ENCODE results near the gene PCNA.
"Not testable (repeated sequence)": the region's sequence is repeated elsewhere in the genome, so short reads cannot be mapped to it uniquely, and the experiment has no call there.

Gene PCNA

GRCh38 chr20:5099909-5100308 is 19.8 kb downstream of the PCNA start:
- not testable (repeated sequence) for DNase-seq (ENCODE audit: low read depth in 1 of 2, low spot score in 1 of 2)

DNA sequence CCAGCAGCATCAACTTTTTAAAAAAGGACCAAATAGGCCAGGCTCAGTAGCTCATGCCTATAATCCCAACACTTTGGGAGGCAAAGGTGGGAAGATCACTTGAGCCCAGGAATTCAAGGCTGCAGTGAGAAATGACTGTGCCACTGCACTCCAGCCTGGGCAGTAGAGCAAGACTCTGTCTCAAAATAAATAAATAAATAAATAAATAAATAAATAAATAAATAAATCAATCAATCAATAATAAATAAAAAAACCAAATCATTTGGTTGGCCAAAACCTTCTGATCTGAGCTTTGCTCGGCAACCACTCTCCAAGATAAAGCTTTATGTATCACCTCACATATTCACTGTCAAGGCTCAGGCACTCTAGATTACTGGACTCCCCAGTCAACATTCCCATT is 20.7 kb downstream of the PCNA start:
- not testable (repeated sequence) for DNase-seq (ENCODE audit: low read depth in 1 of 2, low spot score in 1 of 2)

GRCh38 chr20:5096463-5096862 is 23.3 kb downstream of the PCNA start:
- DNase-seq (ENCODE audit: low read depth in 1 of 2, low spot score in 1 of 2) = no peak

DNA sequence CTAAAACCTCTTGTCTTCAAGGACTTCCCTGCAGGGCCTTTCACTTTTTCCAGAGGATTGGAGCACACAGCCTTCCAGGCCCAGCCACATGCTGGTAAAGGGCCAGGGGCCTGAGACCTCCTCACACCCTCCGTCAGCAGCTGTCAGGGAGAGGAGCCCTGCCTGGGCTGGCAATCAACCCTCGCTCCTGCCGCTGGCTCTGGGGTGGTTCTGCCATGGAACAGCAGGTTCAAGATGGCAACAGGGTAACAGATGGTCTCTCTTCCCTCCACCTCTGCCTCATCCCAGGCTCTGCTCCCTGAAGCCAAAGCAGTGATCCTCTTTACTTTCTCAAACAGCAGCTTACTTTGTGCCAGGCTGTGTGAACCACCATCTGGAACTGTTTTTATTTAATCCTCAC is 23.8 kb downstream of the PCNA start:
- DNase-seq (ENCODE audit: low read depth in 1 of 2, low spot score in 1 of 2) = no peak

DNA sequence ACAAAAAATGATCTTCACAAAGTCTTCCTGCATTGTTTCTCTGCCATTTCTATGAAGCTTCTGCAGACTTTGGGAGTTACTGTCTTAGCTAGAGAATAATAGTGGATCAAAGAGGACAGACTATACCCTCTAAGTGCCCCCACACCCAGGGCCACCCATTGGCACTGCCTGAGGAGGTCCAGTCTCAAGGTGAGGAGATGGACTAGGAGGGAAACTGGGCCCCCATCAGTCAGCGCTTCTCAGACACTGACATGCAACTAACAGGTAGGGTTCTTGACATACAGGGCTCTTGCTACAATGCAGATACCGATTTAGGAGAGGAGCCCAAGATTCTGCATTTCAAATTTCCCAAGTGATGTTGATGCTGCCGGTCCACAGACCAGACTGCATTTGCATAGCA is 24.3 kb downstream of the PCNA start:
- DNase-seq (ENCODE audit: low read depth in 1 of 2, low spot score in 1 of 2) = no peak

DNA sequence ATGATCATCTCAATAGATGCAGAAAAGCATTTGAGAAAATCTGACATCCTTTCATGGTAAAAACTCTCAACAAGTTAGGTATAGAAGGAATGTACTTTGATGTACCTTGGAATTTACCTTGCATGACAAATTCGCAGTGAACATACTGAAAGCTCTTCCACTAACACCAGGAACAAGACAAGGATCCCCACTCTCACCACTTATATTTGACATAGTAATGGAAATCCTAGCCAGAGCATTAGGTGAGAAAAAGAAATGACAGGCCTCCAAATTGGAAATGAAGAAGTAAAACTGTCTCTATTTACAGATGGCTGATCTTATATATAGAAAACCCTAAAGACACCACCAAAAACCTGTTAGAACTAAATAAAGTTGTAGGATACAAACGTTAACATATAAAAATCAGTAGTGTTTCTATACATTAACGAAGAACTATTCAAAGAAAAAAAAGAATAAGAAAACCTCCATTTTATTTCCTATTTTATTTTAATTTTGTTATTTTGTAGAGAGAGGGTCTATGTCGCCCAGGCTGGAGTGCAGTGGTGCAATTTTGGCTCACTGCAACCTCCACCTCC is 26.9 kb downstream of the PCNA start:
- DNase-seq (ENCODE audit: low read depth in 1 of 2, low spot score in 1 of 2) = no peak

- no peak for DNase-seq (ENCODE audit: low read depth in 1 of 2, low spot score in 1 of 2)
Observed at GRCh38 chr20:5091902-5092301, 27.9 kb downstream of the PCNA start.

DNA sequence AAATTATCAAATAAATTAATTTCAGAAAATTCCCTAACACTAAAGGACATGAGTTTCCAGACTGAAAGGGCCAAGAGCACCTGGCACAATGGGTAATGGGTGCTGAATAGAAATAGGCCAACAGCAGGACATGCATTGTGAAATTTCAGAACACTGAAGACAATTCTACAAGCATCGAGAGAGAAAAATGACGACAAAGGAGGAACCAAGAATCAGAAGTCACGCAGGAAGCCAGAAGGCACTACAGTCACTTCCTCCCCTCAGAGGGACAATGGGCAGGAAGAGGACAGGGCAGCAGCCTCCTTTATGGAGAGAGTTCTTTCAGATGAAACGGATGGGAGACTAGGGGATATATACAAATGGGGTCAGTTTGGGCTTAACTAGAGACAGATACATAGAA is 29.6 kb downstream of the PCNA start:
- no peak for DNase-seq (ENCODE audit: low read depth in 1 of 2, low spot score in 1 of 2)

- no peak for DNase-seq (ENCODE audit: low read depth in 1 of 2, low spot score in 1 of 2)
Observed at GRCh38 chr20:5088688-5089087, 31.1 kb downstream of the PCNA start.

DNA sequence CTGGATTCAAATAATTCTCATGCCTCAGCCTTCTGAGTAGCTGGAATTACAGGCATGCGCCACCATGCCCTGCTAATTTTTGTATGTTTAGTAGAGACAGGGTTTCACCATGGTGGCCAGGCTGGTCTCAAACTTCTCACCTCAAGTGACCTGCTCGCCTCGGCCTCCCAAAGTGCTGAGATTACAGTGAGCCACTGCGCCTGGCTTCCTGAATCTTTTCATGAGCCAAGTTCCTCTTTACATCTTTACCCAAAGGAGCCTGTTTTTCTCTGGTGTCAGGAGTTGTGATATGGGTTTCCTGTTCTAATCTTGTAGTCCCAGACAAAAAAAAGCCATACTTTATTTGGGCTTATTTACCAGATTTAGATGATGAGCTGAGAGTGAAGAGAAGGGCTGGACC is 34.4 kb downstream of the PCNA start:
- no peak for DNase-seq (ENCODE audit: low read depth in 1 of 2, low spot score in 1 of 2)

GRCh38 chr20:5080384-5080877 is 39.3 kb downstream of the PCNA start:
- no peak for DNase-seq (ENCODE audit: low read depth in 1 of 2, low spot score in 1 of 2)

GRCh38 chr20:5078399-5078958 is 41.3 kb downstream of the PCNA start:
- DNase-seq (ENCODE audit: low read depth in 1 of 2, low spot score in 1 of 2) = peak; percentile 37 to 43

- DNase-seq (ENCODE audit: low read depth in 1 of 2, low spot score in 1 of 2) = no peak
Observed at GRCh38 chr20:5077761-5078387, 41.9 kb downstream of the PCNA start.

GRCh38 chr20:5076913-5077312 is 42.8 kb downstream of the PCNA start:
- not testable (repeated sequence) for DNase-seq (ENCODE audit: low read depth in 1 of 2, low spot score in 1 of 2)

DNA sequence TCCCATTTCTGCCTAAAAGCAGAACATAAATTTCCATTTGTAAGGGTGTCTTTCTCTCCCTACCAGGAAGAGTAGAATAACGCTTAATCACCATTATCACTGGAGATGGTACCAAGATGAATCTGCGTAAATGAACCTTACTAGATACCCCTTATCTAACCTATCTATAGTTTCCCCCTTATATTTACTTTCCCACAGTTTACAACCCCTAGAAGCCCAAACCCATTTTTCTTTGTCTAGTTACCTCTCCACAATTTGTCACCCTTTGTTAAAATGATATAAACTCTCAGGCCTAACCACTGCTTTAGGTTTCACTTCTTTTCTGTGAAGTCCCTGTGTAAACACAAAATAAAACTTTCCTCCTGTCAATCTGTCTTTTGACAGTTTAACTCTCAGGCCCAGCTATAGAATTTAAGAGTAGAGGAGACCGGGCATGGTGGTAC is 45.5 kb downstream of the PCNA start:
- DNase-seq (ENCODE audit: low read depth in 1 of 2, low spot score in 1 of 2) = no peak

DNA sequence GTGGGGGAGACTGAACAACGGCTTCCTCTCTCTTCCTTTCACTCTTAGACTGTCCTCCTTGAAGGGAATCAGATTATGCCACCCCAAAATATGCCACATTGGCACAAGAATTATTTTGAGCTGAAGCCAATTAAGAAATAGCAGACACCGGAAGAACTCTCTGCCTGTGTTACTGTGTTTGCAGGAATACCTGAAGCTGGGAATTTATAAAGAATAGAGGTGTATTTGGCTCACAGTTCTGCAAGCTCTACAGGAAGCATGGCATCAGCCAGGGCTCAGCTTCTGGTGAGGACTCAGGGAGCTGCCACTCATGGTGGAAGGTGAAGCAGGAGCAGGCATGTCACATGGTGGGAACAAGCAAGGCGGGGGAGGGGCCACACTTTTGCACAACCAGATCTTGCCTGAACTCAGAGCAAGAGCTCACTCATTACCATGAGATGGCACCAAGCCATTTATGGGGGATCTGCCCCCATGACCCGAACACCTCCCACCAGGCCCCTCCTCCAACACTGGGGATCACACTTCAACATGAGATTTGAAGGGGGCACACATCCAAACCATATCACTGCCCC is 46.0 kb downstream of the PCNA start:
- DNase-seq (ENCODE audit: low read depth in 1 of 2, low spot score in 1 of 2) = no peak

- DNase-seq (ENCODE audit: low read depth in 1 of 2, low spot score in 1 of 2) = no peak
Observed at GRCh38 chr20:5072756-5073659, 46.8 kb downstream of the PCNA start.

DNA sequence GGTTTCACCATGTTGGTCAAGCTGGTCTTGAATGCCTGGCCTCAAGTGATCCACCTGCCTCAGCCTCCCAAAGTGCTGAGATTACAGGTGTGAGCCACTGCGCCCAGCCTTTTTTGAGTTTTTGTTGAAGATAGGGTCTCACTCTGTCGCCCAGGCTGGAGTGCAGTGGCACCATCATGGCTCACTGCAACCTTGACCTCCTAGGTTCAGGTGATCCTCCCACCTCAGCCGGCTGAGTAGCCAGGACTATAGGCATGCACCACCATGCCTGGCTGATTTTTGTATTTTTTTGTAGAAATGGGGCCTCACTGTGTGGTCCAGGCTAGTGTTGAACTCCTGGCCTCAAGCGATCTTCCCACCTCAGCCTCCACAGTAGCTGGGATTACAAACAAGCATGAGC is 47.8 kb downstream of the PCNA start:
- DNase-seq (ENCODE audit: low read depth in 1 of 2, low spot score in 1 of 2) = not testable (repeated sequence)

- DNase-seq (ENCODE audit: low read depth in 1 of 2, low spot score in 1 of 2) = no peak
Observed at GRCh38 chr20:5070570-5070969, 49.2 kb downstream of the PCNA start.

DNA sequence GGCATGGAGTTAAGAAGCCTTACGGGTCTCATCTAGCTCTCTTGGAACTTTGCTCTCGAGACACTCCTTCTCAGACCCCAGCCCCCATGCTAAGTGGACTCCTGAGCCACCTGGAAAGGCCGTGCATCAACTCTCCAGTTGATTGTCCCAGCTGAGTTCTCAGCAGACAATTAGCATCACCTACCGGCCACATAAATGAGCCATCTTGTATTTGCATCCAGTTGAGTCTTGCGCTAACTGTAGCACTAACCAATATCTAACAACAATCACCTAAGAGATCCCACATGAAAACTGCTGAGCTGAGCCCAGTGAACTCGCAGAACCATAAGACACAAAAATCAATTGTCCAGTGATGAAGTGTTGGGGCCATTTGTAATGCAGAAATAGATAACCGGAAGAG is 49.7 kb downstream of the PCNA start:
- no peak for DNase-seq (ENCODE audit: low read depth in 1 of 2, low spot score in 1 of 2)

GRCh38 chr20:5069141-5069806 is 50.5 kb downstream of the PCNA start:
- DNase-seq (ENCODE audit: low read depth in 1 of 2, low spot score in 1 of 2) = no peak
